CD4-positive, alpha-beta T cell (primary cell): Measurements from ENCODE around the gene ADAM11. TPM values are rescaled to one million over a fixed set of nuclear protein-coding genes. Genes with fewer than 3 reads are reported as not detected.

Source experiments
- ATAC-seq: fragments of 200-7000 bp; cut with Tn5 transposase; one replicate; pipeline ENCODE4 v1.10.0; 2022; ENCODE audit warnings: mild to moderate bottlenecking; ENCODE audit not compliant: poor library complexity
- CTCF ChIA-PET: fragments of 350-600 bp; sonication (Branson Sonifier 250); formaldehyde crosslinking; loops from one replicate; lab custom pipeline; 2021; ENCODE audit warnings: antibody characterized with exemption, inconsistent platforms; lab: Charles Lee
- POLR2A ChIA-PET: fragments of 350-600 bp; sonication (Branson Sonifier 250); formaldehyde crosslinking; loops from one replicate; lab custom pipeline; 2021; ENCODE audit warnings: antibody characterized with exemption, inconsistent platforms; lab: Charles Lee
- DNase-seq, 14 experiments: peaks; one replicate each; pipeline ENCODE4 v3.0.0-alpha.2; 2013 to 2020; ENCODE audit warnings: mixed read lengths in 2 of 14
- H3K27ac ChIP-seq, 2 donors: one replicate each; pipeline versions ENCODE4 v1.5.1 to v1.7.0; 2013; ENCODE audit warnings: low read length in 2 of 2, low read depth in 1 of 2, mild to moderate bottlenecking in 1 of 2
- H3K27me3 ChIP-seq, 2 experiments: 1 replicate in 1 of 2; 2 replicates in 1 of 2; pipeline versions ENCODE4 v1.6.1 to v1.7.0; 2013; ENCODE audit warnings: low read length in 2 of 2, control low read depth in 1 of 2, mild to moderate bottlenecking in 1 of 2, moderate library complexity in 1 of 2; ENCODE audit not compliant: insufficient read depth in 2 of 2, control insufficient read depth in 1 of 2
- H3K36me3 ChIP-seq: one replicate; pipeline ENCODE4 v1.6.1; 2013; ENCODE audit warnings: low read length, control low read depth; ENCODE audit not compliant: insufficient read depth
- H3K4me1 ChIP-seq: one replicate; pipeline ENCODE4 v1.6.1; 2013; ENCODE audit warnings: low read length, control low read depth; ENCODE audit not compliant: insufficient read depth
- H3K4me3 ChIP-seq: one replicate; pipeline ENCODE4 v1.5.1; 2013; ENCODE audit warnings: mild to moderate bottlenecking, low read length, moderate library complexity
- H3K9me3 ChIP-seq, 2 experiments: 1 replicate in 1 of 2; 2 replicates in 1 of 2; pipeline versions ENCODE4 v1.6.1 to v1.7.0; 2013; ENCODE audit warnings: low read length in 2 of 2, mild to moderate bottlenecking in 2 of 2, control low read depth in 1 of 2, moderate library complexity in 1 of 2; ENCODE audit not compliant: control insufficient read depth in 1 of 2, insufficient read depth in 1 of 2
- H3K27ac Mint-ChIP-seq: one replicate; pipeline ENCODE4 v1.8.0; 2020; ENCODE audit warnings: mixed read lengths
- H3K27me3 Mint-ChIP-seq: one replicate; pipeline ENCODE4 v1.8.0; 2021; ENCODE audit warnings: mixed read lengths
- H3K36me3 Mint-ChIP-seq: one replicate; pipeline ENCODE4 v1.8.0; 2021; ENCODE audit warnings: low read depth, mixed read lengths
- H3K4me1 Mint-ChIP-seq: one replicate; pipeline ENCODE4 v1.8.0; 2021; ENCODE audit warnings: low read depth, mixed read lengths
- H3K4me3 Mint-ChIP-seq: one replicate; pipeline ENCODE4 v1.8.0; 2020; ENCODE audit warnings: mild to moderate bottlenecking, mixed read lengths
- H3K9me3 Mint-ChIP-seq: one replicate; pipeline ENCODE4 v1.8.0; 2020; ENCODE audit warnings: mixed read lengths
- intact Hi-C, 2 experiments: fragments of 100-400 bp; cut with DNase I in 1 of 2; cut with micrococcal nuclease in 1 of 2; formaldehyde crosslinking; loops; one replicate each; pipeline versions ENCODE4 v1.15.1 to v1.9.0; 2023 to 2025; cut with DNase I, micrococcal nuclease
- total RNA-seq, 174 experiments: library from RNA in 2 of 174; stranded (reverse) in 2 of 174; gene quantifications; one replicate each; pipeline ENCODE4 v1.2.3 and lab custom pipeline; 2021 to 2026
- TF ChIP-seq, protein P1 (sequence below): fragments of 200-600 bp; IDR thresholded peaks from one replicate; pipeline ENCODE4 v1.8.0; 2022; ENCODE audit warnings: antibody characterized with exemption, mild to moderate bottlenecking

Gene ADAM11
- total RNA-seq, 2 experiments from 2014 or later, result 0.16 to 0.47 TPM

GRCh38 chr17:44786551-44787081, 27.8 kb downstream of the ADAM11 start:
- ATAC-seq (no peak), DNase-seq (no peak)
- Histone ChIP-seq H3K9me3 (no peaks in the 10 kb centered on the region), H3K27me3 (no peaks in the 10 kb centered on the region), H3K36me3 (no peaks in the 10 kb centered on the region), H3K27ac (no peak overlapping the region), H3K4me3 (no peak overlapping the region), H3K4me1 (no peaks in the 10 kb centered on the region)
- Mint-ChIP-seq H3K36me3 (no peaks in the 10 kb centered on the region), H3K9me3 (no peaks in the 10 kb centered on the region), H3K4me3 (no peak overlapping the region), H3K4me1 (no peaks in the 10 kb centered on the region), H3K27ac (no peak overlapping the region), H3K27me3 (no peaks in the 10 kb centered on the region)
- CTCF ChIA-PET, result no interaction called here
- POLR2A ChIA-PET, result interaction anchor here (1.0 kb wide), 1 partner anchor 11 kb away, joined by 4 read pairs; no protein-coding TSS in a partner anchor
- intact Hi-C loops, result no loop called here
- TF ChIP-seq, protein P1, sequence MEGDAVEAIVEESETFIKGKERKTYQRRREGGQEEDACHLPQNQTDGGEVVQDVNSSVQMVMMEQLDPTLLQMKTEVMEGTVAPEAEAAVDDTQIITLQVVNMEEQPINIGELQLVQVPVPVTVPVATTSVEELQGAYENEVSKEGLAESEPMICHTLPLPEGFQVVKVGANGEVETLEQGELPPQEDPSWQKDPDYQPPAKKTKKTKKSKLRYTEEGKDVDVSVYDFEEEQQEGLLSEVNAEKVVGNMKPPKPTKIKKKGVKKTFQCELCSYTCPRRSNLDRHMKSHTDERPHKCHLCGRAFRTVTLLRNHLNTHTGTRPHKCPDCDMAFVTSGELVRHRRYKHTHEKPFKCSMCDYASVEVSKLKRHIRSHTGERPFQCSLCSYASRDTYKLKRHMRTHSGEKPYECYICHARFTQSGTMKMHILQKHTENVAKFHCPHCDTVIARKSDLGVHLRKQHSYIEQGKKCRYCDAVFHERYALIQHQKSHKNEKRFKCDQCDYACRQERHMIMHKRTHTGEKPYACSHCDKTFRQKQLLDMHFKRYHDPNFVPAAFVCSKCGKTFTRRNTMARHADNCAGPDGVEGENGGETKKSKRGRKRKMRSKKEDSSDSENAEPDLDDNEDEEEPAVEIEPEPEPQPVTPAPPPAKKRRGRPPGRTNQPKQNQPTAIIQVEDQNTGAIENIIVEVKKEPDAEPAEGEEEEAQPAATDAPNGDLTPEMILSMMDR, result no peak

- Histone ChIP-seq H3K36me3 (no peaks in the 10 kb centered on the region), H3K27ac (no peak overlapping the region), H3K4me3 (no peak overlapping the region), H3K4me1 (no peaks in the 10 kb centered on the region), H3K9me3 (no peaks in the 10 kb centered on the region), H3K27me3 (no peaks in the 10 kb centered on the region)
- H3K36me3 Mint-ChIP-seq, result no peaks in the 10 kb centered on the region
- H3K4me1 Mint-ChIP-seq, result no peaks in the 10 kb centered on the region
- intact Hi-C loops, result no loop called here
- CTCF ChIA-PET, result no interaction called here
- H3K4me3 Mint-ChIP-seq, result no peak overlapping the region
- TF ChIP-seq, protein P1, result no peak
- no peak for DNase-seq
- no peak for ATAC-seq
- no peaks in the 10 kb centered on the region for H3K27me3 Mint-ChIP-seq
- no peaks in the 10 kb centered on the region for H3K9me3 Mint-ChIP-seq
- POLR2A ChIA-PET, result no interaction called here
- no peak overlapping the region for H3K27ac Mint-ChIP-seq
Observed at GRCh38 chr17:44787271-44787940, 28.6 kb downstream of the ADAM11 start.

- H3K27me3 Mint-ChIP-seq, result no peaks in the 10 kb centered on the region
- no peak overlapping the region for H3K27ac ChIP-seq
- POLR2A ChIA-PET, result no interaction called here
- H3K36me3 ChIP-seq, result no peaks in the 10 kb centered on the region
- no peak for ATAC-seq
- TF ChIP-seq, protein P1, result no peak
- CTCF ChIA-PET, result no interaction called here
- no peaks in the 10 kb centered on the region for H3K4me1 Mint-ChIP-seq
- H3K9me3 ChIP-seq, result no peaks in the 10 kb centered on the region
- H3K36me3 Mint-ChIP-seq, result no peaks in the 10 kb centered on the region
- no peak overlapping the region for H3K4me3 Mint-ChIP-seq
- H3K9me3 Mint-ChIP-seq, result no peaks in the 10 kb centered on the region
- no peaks in the 10 kb centered on the region for H3K27me3 ChIP-seq
- H3K4me1 ChIP-seq, result no peaks in the 10 kb centered on the region
- no peak for DNase-seq
- intact Hi-C loops, result no loop called here
- no peak overlapping the region for H3K4me3 ChIP-seq
- no peak overlapping the region for H3K27ac Mint-ChIP-seq
Observed at GRCh38 chr17:44788139-44788538, 29.4 kb downstream of the ADAM11 start.
